ENCODE results near the gene ZNF664.

Gene ZNF664

GRCh38 chr12:123990511-123990910, 17.5 kb downstream of the ZNF664 start:
- no peak for DNase-seq (ENCODE audit: low spot score)

GRCh38 chr12:123991372-123991951, 18.4 kb downstream of the ZNF664 start:
- no peak for DNase-seq (ENCODE audit: low spot score)

GRCh38 chr12:123992118-123992825, 19.3 kb downstream of the ZNF664 start:
- no peak for DNase-seq (ENCODE audit: low spot score)

GRCh38 chr12:123995023-123995748, 22.2 kb downstream of the ZNF664 start:
- DNase-seq (ENCODE audit: low spot score): no peak

- peak; percentile 96 for DNase-seq (ENCODE audit: low spot score)
Observed at GRCh38 chr12:123996581-123996980, 23.6 kb downstream of the ZNF664 start.

GRCh38 chr12:123997033-123997822, 24.2 kb downstream of the ZNF664 start:
- DNase-seq (ENCODE audit: low spot score): peak; percentile 86

GRCh38 chr12:123997908-123998307, 24.9 kb downstream of the ZNF664 start:
- DNase-seq (ENCODE audit: low spot score): no peak

GRCh38 chr12:123998344-123998990, 25.5 kb downstream of the ZNF664 start:
- DNase-seq (ENCODE audit: low spot score): no peak

- DNase-seq (ENCODE audit: low spot score): peak; percentile 57
Observed at GRCh38 chr12:123998991-123999359, 26.0 kb downstream of the ZNF664 start.

- DNase-seq (ENCODE audit: low spot score): no peak
Observed at GRCh38 chr12:124000111-124000510, 27.1 kb downstream of the ZNF664 start.

- DNase-seq (ENCODE audit: low spot score): no peak
Observed at GRCh38 chr12:124001343-124001742, 28.3 kb downstream of the ZNF664 start.

GRCh38 chr12:124002021-124002644, 29.1 kb downstream of the ZNF664 start:
- DNase-seq (ENCODE audit: low spot score): no peak

GRCh38 chr12:124002654-124003053, 29.6 kb downstream of the ZNF664 start:
- no peak for DNase-seq (ENCODE audit: low spot score)

- DNase-seq (ENCODE audit: low spot score): no peak
Observed at GRCh38 chr12:124004233-124004875, 31.3 kb downstream of the ZNF664 start.

- DNase-seq (ENCODE audit: low spot score): no peak
Observed at GRCh38 chr12:124006085-124006845, 33.2 kb downstream of the ZNF664 start.

- no peak for DNase-seq (ENCODE audit: low spot score)
Observed at GRCh38 chr12:124006846-124007713, 34.1 kb downstream of the ZNF664 start.

GRCh38 chr12:124007826-124008570, 35.0 kb downstream of the ZNF664 start:
- DNase-seq (ENCODE audit: low spot score): no peak

- no peak for DNase-seq (ENCODE audit: low spot score)
Observed at GRCh38 chr12:124008595-124008994, 35.6 kb downstream of the ZNF664 start.
